Measurements from ENCODE around the gene CNTRL.

DNA sequence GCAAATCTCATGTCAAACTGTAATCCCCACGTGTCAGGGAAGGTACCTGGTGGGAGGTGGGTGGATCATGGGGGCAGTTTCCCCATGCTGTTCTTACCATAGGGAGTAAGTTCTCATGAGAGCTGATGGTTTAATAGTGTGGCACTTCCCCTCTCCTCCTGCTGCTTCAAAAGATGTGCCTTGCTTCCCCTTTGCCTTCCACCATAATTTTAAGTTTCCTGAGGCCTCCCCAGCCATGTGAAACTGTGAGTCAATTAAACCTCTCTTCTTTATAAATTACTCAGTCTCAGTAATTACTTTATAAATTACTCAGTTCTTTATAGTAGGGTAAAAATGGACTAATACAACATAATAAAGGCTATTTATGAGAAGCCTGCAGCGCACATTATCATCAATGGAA lies 7.1 kb upstream of the CNTRL start:
- no peak for TF ChIP-seq GATA2 (IDR thresholded peaks at IDR 0.05; ENCODE audit: low read depth, low read length)
- TF ChIP-seq GATA3 (IDR thresholded peaks at IDR 0.05; ENCODE audit: low read depth, low read length): no peak
